ENCODE data around the gene CC2D1A.

Gene CC2D1A

GRCh38 chr19:13902993-13903555, 2.9 kb upstream of the CC2D1A start:
- no peak for DNase-seq (ENCODE audit: low read depth)
- H3K4me3 ChIP-seq (ENCODE audit: control insufficient read depth, low read depth, low read length), result no peak overlapping the region
- peak; percentile 40 for TF ChIP-seq CTCF (IDR thresholded peaks at IDR 0.05; ENCODE audit: control insufficient read depth, insufficient read depth, low read depth, low read length, missing control alignments)

- TF ChIP-seq CTCF (IDR thresholded peaks at IDR 0.05; ENCODE audit: control insufficient read depth, insufficient read depth, low read depth, low read length, missing control alignments), result no peak
- peak overlapping the region; percentile 76 for H3K4me3 ChIP-seq (ENCODE audit: control insufficient read depth, low read depth, low read length)
- DNase-seq (ENCODE audit: low read depth), result no peak
Observed at GRCh38 chr19:13906521-13906904, 512 bp downstream of the CC2D1A start.

- TF ChIP-seq CTCF (IDR thresholded peaks at IDR 0.05; ENCODE audit: control insufficient read depth, insufficient read depth, low read depth, low read length, missing control alignments), result no peak
- peak overlapping the region; percentile 76 for H3K4me3 ChIP-seq (ENCODE audit: control insufficient read depth, low read depth, low read length)
- no peak for DNase-seq (ENCODE audit: low read depth)
Observed at GRCh38 chr19:13906910-13907309, 909 bp downstream of the CC2D1A start.

- TF ChIP-seq CTCF (IDR thresholded peaks at IDR 0.05; ENCODE audit: control insufficient read depth, insufficient read depth, low read depth, low read length, missing control alignments), result no peak
- DNase-seq (ENCODE audit: low read depth), result no peak
Observed at GRCh38 chr19:13908674-13909073, 2.7 kb downstream of the CC2D1A start.

GRCh38 chr19:13909430-13909829, 3.4 kb downstream of the CC2D1A start:
- no peak for DNase-seq (ENCODE audit: low read depth)
- no peak for TF ChIP-seq CTCF (IDR thresholded peaks at IDR 0.05; ENCODE audit: control insufficient read depth, insufficient read depth, low read depth, low read length, missing control alignments)
- no peak overlapping the region for H3K4me3 ChIP-seq (ENCODE audit: control insufficient read depth, low read depth, low read length)

More at GRCh38 chr19:13908674-13909073, 2.7 kb downstream of the CC2D1A start:
- no peak overlapping the region for H3K4me3 ChIP-seq (ENCODE audit: control insufficient read depth, low read depth, low read length)

GRCh38 chr19:13913352-13913751, 7.4 kb downstream of the CC2D1A start:
- DNase-seq (ENCODE audit: low read depth), result no peak
- H3K4me3 ChIP-seq (ENCODE audit: control insufficient read depth, low read depth, low read length), result no peak overlapping the region
- TF ChIP-seq CTCF (IDR thresholded peaks at IDR 0.05; ENCODE audit: control insufficient read depth, insufficient read depth, low read depth, low read length, missing control alignments), result no peak

GRCh38 chr19:13914777-13915176, 8.8 kb downstream of the CC2D1A start:
- DNase-seq (ENCODE audit: low read depth), result no peak
- no peak for TF ChIP-seq CTCF (IDR thresholded peaks at IDR 0.05; ENCODE audit: control insufficient read depth, insufficient read depth, low read depth, low read length, missing control alignments)
- H3K4me3 ChIP-seq (ENCODE audit: control insufficient read depth, low read depth, low read length), result no peak overlapping the region

All from AG09309 (cell line).